ENCODE data around the gene SOX6. TPM values are rescaled to one million over a fixed set of nuclear protein-coding genes. Genes with fewer than 3 reads are reported as not detected.

SOX6 gene
- total and polyA plus RNA-seq, 2 experiments from 2014 or later = 0.03 to 0.66 TPM

- no peak for TF ChIP-seq CTCF (conservative IDR thresholded peaks at IDR 0.05; ENCODE audit: low read depth in 2 of 2)
- no peak for TF ChIP-seq CREB1 (CRISPR knock-in tag; IDR thresholded peaks at IDR 0.05; ENCODE audit: low read depth)
- TF ChIP-seq JUNB (IDR thresholded peaks at IDR 0.05; ENCODE audit: unreplicated experiment) = no peak
- TF ChIP-seq EZH2phosphoT487 (IDR thresholded peaks at IDR 0.05; ENCODE audit: unreplicated experiment) = no peak
Measured at GRCh38 chr11:15977116-15977515, 379.2 kb downstream of the SOX6 start (continued).

DNA sequence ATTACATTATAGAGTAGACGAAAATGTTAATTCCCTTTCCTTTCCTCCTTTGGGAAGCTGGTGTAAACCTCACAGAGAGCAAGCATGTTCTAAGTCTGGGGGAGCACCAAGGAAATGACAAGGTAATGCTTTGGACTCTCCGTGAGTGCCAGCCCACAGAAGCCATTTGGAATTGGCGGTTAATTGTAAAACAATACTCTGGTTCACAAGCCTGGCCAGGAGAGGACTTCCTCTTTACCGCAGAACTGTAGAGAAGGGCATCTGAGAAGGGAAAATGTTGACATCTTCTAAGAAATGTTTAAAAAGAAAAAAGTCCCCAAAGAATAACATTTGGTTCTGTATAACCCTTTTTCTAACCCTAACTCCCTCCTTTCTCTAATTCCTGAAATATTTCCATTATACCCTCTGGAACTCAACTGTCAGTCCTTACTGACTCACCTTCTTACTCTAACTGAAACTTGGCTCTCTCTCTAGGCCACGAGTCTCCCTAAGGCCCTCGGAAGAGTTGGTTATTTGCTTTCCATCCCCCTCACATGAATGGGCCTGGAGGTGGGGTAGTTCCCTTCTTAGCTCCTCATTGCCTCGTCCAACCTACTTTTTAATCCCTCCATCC is 379.8 kb downstream of the SOX6 start:
- no peak for ATAC-seq
- H3K4me2 ChIP-seq = no peak overlapping the region
- DNase-seq (ENCODE audit: low spot score) = no peak
- H2AFZ ChIP-seq = no peak overlapping the region
- no peaks in the 10 kb centered on the region for H3K4me1 ChIP-seq (ENCODE audit: insufficient read depth)
- no peak overlapping the region for H3K4me3 ChIP-seq
- no peaks in the 10 kb centered on the region for H3F3A ChIP-seq (replicated peaks; ENCODE audit: low read depth)
- no peaks in the 10 kb centered on the region for H3K79me2 ChIP-seq (replicated peaks; ENCODE audit: insufficient read depth)
- no peaks in the 10 kb centered on the region for H3K36me3 ChIP-seq (ENCODE audit: insufficient read depth)
- no peaks in the 10 kb centered on the region for H3K9me2 ChIP-seq (ENCODE audit: insufficient read depth)
- no peak overlapping the region for H3K27ac ChIP-seq (ENCODE audit: low read depth)
- H3K27me3 Mint-ChIP-seq (ENCODE audit: insufficient read depth, low read depth, poor library complexity) = peaks cover 2% of the 10 kb centered on the region
- no peaks in the 10 kb centered on the region for H3K36me3 Mint-ChIP-seq (ENCODE audit: low read depth)
- no peak overlapping the region for H3K4me3 Mint-ChIP-seq
- no peaks in the 10 kb centered on the region for H3K4me1 Mint-ChIP-seq
- peaks cover 3% of the 10 kb centered on the region; the same call in 1 of the 2 replicates for H3K27me3 ChIP-seq (ENCODE audit: insufficient read depth)
- H3K27ac Mint-ChIP-seq = no peak overlapping the region
- no peaks in the 10 kb centered on the region for H4K20me1 ChIP-seq (replicated peaks; ENCODE audit: insufficient read depth)
- H3K9me3 Mint-ChIP-seq = no peaks in the 10 kb centered on the region
- TF ChIP-seq STAT1 (IDR thresholded peaks at IDR 0.05; ENCODE audit: unreplicated experiment) (no peak), POLR2AphosphoS5 (IDR thresholded peaks at IDR 0.05; ENCODE audit: low read depth) (no peak), ZNF462 (CRISPR knock-in tag; IDR thresholded peaks at IDR 0.05) (no peak), CTCF (conservative IDR thresholded peaks at IDR 0.05; ENCODE audit: low read depth in 2 of 2) (no peak), ZNF331 (CRISPR knock-in tag; IDR thresholded peaks at IDR 0.05; ENCODE audit: low read depth) (no peak), NANOG (IDR thresholded peaks at IDR 0.05; ENCODE audit: borderline replicate concordance) (no peak)
- TF ChIP-seq, protein P1, sequence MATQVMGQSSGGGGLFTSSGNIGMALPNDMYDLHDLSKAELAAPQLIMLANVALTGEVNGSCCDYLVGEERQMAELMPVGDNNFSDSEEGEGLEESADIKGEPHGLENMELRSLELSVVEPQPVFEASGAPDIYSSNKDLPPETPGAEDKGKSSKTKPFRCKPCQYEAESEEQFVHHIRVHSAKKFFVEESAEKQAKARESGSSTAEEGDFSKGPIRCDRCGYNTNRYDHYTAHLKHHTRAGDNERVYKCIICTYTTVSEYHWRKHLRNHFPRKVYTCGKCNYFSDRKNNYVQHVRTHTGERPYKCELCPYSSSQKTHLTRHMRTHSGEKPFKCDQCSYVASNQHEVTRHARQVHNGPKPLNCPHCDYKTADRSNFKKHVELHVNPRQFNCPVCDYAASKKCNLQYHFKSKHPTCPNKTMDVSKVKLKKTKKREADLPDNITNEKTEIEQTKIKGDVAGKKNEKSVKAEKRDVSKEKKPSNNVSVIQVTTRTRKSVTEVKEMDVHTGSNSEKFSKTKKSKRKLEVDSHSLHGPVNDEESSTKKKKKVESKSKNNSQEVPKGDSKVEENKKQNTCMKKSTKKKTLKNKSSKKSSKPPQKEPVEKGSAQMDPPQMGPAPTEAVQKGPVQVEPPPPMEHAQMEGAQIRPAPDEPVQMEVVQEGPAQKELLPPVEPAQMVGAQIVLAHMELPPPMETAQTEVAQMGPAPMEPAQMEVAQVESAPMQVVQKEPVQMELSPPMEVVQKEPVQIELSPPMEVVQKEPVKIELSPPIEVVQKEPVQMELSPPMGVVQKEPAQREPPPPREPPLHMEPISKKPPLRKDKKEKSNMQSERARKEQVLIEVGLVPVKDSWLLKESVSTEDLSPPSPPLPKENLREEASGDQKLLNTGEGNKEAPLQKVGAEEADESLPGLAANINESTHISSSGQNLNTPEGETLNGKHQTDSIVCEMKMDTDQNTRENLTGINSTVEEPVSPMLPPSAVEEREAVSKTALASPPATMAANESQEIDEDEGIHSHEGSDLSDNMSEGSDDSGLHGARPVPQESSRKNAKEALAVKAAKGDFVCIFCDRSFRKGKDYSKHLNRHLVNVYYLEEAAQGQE (IDR thresholded peaks at IDR 0.05; ENCODE audit: unreplicated experiment) = no peak

Data from GM23338 (cell line).